HG03457 (cell line): Measurements from ENCODE around the gene SCAMP1.

Experiments
- ATAC-seq: cut with Tn5 transposase; IDR thresholded peaks from one replicate; pipeline ENCODE4 v1.9.1; 2021; ENCODE audit warnings: moderate number of reproducible peaks; ENCODE audit not compliant: unreplicated experiment

SCAMP1 gene

DNA sequence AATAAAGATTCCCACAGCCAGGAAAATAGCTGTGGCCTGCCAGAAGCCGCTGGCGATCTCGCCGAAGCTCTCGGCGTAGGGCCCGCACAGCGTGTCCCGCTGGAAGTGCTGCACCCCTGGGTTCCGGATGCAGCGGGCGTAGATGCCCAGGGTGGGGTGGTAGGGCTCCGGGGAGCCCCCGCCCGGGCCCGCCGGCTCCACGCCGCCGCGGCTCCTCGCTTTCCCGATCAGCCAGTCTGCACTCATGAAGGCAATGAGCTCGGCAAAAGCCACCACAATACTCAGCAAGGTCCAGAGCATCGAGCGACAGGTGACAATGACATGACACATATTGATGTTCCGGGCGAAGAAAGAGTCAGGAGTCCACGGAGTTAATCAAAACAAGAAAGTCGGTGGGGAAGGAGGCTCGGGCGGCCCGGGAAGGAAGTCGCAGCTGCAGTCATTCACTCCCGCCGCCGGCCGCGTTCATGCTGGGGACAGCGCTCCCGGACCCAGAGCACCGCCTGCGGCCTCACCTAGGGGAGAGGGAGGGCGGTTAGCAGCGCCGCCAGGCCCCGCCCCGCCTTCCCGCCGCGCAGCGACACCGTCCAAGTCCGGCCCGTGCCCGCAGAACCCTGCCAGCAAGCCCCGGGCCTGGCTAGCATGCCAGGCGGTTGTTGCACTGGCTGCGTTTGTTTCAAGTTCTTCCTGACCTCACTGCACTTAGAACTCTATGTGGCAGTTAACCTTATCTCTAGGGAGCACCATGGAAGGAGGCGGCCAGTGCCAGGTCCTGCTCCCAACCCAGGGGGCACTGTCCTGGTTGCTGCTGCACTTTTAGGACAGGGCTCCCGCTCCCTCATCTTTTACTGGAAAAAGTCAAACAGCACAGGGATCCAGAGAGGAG is 149.7 kb downstream of the SCAMP1 start:
- ATAC-seq: peak; percentile 52

DNA sequence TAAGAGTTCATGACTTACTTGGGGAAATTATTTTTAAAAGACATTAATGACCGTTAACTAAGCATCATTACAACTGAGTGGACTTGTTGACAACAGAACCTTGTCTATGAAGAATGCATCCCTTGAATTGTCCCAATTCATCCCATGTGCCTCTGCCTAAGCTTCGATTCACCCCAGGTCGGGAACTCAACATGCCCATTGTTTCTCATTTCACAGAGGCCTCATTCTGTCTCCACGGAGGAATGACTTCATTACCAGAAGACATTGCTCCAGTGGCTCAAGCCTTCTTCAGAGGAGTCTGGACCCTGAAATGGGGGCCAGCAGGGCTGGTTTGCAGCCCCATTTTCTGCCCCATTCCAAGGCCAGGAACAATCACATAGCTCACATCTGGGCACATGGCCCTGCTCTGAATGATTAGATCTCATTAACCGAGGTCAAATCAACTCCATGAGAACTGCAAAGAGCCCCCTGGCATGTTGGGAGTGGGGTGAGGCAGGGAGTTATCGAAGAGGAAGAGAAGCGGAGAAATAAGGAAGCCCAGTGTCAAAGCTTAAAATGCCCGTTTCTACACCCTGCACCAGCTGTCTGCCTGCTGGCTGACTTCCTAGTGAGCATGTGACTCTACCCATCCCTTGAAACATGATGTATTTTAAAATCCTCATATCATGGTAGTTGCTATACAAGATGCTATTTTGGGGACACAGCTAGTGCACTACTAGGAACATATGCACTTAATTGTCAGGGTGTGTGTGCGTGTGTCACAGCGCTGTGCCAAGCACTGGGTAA is 150.9 kb downstream of the SCAMP1 start:
- ATAC-seq: no peak

DNA sequence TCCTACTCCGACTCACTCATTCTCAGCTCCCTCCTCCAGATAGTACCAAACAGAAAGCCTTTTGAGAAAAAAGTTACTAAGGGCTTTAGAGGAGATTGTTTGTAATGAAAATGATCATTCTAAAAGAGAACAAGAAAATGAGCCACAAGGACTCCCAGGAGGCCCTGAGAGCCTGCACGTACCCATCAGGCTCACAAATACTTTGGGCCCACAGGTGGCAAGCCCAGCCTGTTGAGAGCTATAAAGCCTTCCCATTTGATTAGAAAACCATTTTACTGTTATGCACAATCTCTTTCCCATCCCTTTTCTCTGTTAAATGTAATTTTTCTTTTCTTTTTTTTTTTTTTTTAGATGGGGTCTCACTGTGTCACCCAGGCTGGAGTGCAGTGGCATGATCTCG is 152.0 kb downstream of the SCAMP1 start:
- no peak for ATAC-seq

DNA sequence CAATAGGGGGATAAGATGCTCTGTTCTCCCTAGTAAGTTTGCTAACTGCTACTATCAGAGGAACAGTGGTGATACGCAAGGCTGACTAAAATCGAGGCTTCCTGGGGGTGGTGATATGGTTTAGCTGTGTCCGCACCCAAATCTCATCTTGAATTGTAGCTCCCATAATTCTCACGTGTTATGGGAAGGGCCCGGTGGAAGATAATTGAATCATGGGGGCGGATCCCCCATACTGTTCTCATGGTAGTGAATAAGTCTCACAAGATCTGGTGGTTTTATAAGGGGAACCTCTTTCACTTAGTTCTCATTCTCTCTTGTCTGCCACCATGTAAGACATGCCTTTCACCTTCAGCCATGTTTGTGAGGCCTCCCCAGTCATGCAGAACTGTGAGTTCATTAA is 153.0 kb downstream of the SCAMP1 start:
- no peak for ATAC-seq

DNA sequence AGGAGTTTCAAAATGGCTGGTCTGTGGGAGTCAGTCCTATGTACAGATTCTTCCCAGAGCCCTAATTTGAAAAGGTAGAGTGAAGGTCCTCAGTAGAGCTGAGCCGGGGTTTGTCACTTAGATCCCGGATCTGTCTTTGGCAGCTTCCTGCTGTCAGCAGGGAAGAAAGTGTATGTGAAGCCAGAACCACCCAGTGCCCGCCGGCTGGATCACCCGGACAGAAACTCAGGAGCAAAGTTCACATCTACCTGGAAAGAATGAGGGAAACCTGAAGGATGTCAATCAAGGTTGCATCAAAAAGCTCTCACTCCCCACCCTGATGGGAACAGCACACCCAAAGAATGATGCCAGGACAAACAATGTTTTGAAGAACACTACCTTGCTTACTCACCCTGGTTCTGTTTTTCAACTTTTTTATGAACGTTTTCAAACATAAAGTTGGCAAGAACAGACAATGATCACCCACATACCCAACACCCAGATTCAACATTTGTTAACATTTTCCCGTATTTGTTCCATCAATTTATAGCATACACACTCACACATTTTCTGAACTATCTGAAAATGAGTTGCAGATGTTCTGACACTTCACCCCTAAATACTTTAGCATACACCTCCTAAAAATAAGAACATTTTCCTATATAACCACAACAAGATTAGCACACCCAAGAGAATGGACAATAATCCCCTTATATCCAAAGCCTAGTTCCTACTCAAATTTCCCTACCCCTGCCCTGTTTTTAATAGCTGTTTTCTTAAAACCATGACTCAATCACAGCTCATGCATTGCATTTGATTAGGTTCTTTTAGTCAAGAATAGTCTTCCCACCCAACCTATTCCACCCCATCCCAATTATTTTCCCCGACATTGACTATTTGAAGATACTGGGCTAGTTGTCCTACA is 154.3 kb downstream of the SCAMP1 start:
- no peak for ATAC-seq

DNA sequence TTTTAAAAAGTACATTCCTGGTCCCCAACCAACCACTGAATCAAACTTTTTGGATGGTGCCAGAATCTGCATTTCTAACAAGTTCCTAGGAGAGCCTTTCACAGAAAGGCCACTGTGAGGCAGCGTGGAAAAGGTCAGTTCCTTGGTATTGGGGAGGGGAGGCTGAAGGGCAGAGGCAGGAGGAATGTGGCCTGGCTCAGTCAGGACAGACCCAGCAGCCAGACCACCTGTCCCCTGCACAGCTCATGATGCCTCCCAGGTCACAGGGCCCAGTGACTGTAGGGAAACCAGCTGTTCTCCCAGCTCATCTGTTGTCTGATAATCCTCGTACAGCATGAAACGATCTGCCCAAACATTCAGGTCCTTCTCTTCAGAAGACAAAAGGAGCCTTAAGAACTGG is 155.3 kb downstream of the SCAMP1 start:
- ATAC-seq: no peak

DNA sequence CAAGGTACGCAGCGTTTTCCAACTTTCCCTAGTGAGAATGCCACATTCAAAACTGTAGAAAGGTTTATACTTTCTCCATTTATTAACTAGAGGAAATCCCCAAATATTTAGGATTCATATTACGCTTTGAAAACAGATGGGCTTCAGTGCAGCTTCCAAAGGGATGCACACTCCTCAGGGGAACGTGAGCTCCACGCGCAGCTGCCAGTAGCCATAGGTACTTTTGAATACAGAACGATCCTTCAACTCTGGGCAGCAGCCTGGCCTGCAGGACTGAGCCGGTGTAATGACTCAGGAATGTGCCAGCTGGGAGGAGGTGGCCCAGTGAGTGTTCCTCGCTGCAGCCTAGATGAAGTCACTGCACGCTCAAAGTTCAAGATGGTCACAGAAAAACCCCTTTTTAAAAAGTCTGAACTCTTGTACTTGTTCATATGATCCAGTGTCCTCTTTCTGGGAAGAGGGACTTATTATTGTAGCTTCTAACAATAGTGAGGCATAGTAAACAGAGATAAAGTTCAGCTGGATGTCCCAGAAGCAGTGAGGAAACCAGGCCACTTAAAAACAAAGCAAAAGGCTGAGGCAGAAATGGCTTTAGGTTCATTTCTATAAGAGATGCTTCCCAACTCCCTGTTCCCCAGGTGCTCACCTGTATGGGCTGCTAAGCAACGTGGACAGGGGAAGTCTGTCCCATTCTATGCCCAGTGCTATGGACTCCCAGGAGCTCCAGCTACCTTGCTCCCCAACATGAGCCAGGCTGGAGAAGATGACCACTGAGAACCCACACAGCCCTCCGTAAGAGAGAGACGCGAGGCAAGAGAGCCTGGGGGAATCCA is 158.2 kb downstream of the SCAMP1 start:
- ATAC-seq: no peak

DNA sequence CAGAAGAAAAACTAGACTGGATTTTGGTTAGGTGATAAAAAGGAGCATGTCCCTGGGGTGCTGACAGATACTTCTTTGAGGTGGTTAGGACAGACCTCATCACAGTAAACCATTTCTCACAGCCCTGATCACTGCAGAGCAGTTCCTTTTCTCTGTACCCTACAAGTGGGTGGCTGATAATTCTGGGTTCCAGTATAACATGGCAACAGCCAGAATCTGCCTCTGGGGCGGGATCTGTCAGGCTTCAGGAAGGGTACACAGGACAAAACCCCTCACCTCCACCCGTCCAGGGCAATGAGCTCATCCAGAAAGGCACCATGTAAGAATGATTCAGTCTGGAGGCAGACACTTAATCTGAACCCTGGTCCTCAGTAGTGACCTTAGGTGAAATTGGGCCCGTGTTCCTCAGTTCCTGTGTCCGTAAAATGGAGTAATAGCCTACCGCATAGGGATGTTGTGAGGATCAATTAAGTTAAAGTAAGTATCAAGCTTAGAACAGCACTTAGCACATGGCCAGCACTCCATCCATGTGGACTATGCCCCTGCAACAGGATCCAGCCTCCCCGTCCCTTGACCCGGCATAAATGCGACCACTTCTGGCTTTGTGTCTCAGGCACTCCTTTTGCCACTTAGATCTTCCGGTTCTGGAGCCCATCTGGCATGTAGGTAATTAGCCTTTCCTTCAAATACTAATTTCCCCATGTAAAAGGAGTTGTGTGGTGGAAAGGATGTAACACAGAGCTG is 159.0 kb downstream of the SCAMP1 start:
- ATAC-seq: no peak

DNA sequence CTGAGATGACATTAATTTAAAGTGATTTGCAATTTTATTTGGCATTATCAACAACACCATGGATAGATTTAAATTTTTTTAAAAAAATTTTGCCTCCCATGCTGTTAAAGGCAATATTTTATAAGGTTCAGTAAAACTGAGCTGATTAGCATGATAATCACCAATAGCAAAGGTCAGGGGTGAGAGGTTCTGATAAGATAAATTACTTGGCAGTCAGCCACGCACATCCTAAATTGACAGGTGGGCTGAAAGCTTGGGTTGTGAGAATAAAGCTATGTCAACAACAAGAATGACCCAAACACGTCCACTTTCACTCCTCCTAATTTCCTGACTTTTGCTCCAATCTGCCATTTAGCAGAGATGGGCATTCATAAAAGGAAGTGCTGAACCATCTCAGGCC is 161.0 kb downstream of the SCAMP1 start:
- ATAC-seq: no peak

DNA sequence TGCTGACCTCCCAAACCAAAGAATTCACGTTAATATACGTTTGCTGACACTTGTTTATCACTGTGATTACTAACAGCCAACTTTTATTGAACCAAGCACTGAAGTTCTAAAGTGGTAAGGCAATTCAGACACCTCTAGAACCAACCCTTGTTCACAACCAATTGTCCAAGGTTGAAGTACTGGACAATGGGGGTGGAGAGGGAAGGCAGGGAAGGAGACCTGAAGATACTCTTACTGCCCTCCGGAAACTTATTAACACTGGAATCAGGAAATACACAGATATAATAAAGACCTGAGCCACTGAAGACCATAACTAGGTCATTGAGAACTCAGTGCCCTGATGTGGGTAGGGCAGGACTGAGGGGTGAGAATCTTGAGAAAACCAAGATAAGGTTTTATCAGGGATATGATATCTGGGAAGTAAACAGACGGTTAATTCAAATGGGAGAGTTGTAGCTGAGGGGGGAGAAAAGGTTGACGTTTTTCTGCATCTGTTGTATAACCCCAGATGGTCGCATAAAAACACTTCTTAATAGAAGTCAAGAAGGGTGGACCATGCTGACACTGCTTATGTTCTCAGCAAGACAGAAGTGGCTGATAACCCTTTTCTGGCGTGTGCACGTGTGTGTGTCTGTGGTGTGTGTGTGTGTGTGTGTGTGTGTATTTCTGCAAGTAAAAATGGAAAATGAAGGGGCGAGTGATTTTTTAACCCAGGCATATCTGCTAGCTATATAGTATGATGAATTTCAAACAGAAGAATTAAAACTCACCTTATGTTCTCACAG is 162.3 kb downstream of the SCAMP1 start:
- ATAC-seq: no peak

DNA sequence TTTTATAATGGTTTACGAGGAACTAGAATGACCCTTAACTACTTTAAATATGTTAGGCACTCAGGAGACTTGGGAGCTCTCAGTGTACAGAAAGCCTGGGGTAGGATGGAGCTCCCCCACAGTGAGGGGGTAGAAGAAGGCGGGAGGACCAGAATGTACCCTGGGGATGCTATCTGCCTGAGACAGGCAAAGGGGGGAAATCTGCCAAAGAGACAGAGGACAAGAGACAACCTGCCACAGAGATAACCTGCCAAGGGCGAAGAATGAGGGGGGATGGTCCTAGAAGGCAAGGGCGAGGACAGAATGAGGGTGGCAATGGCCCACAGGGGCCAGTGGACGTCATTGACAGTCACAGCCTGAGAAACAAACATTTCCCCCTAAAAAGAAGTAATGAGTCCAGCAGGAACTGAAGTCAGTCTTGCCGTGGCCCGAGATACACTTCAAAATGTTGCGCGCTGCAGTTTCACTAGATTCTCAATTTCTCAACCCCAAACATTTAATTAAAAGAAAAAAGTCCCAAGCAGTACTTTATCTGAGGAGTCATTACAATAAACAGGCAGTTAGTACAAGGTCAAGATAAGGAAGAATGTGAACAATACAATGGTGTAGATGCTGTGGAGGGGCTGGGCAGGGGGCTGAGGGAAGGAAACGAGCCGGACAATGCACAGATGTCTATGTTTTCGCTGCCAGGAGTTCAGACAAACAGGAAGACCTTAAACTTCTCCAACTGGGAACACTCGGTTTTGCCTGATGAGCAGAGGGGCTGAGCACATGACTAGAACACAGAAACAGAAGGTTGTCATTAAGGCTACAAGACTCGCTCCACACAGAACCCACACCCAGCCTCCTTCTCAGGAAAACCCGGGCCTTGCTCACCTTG is 163.1 kb downstream of the SCAMP1 start:
- no peak for ATAC-seq

DNA sequence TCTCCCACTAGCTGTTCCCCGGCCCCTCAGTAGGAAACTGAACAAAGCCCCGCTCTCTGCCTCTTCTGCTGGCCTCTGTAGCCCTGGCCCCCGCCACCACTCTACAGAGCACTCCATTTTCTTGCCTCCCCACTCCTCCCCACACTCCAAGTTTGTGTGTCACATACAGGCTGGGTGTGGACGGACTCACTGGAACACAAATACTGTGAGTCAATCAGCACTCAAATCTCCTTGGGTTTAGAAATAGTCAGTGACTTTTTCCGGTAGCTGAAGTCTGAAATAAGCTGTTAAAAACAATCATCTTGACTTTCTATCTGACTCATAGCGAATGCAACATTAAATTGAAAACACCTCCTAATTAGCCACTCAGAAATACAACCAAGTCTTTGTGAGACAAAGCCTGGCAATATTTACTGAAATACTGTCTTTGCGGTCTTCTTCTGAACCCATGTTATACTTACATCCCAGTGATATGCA is 165.7 kb downstream of the SCAMP1 start:
- no peak for ATAC-seq

DNA sequence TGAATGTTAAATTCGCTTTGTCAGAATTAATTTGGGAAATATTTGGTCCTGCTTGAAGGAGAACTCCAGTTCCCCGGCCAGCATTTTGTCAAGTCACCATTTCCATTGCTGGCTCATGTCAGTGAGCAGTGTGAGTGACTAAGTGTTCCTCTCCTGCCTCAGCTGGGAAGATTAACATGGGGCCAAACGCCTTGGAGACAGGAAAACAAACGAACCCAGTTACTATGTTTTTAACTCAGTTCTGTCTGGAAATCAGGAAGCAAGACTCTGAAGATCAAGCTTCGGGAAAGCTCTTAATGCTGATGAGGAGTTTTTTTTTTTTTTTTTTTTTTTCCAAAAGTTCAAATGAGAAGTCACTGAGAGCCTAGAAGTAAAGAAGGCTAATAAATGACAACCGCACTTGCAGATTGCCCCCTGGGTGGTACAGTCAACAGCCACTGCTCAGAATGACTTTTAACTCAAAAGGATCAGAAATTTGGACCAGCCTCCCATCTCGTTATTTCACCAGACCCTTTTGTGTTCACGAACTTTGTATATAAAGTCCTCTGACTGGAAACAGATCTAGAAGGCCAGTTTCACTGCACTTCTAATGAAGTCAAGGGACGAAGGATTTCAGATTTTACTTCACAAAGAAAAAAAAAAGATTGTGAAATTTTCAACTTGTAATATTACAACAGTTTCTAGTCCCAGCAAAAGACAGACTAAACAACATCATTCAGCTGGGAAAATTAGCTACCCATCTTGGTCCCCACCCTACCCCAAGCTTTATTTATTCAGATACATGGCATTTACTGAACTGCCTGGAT is 166.8 kb downstream of the SCAMP1 start:
- no peak for ATAC-seq

DNA sequence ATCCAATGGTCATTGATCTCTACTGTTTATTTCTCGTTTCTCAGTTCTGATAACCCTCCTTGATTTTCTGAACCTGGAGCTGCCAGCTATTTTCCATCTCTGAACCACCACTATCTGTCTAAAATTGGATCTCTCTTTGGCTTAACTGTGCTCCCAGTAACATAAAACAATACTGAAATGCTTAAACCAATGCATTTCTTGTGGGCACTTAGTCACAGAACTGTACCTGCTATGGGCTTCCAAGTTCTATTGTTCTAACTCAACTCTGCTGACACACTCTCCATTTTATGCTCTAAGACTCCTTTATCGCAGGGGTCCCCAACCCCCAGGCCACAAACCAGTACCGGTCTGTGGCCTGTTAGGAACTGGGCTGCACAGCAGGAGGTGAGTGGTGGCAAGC is 167.5 kb downstream of the SCAMP1 start:
- ATAC-seq: no peak
